GM12892 (cell line): ENCODE results near the gene MS4A6E.

Experiments used
- DNase-seq: peaks from one replicate; pipeline ENCODE4 v3.0.0; 2011; ENCODE audit not compliant: insufficient read length
- FAIRE-seq: peaks from 2 replicates; lab custom pipeline; 2011; peaks lifted over from hg19 to GRCh38; lab: Jason Lieb, UNC
- POLR2A ChIP-seq: IDR thresholded peaks from 2 replicates; pipeline ENCODE4 v1.6.1; 2011; ENCODE audit warnings: low read depth, low read length, control low read depth
- POLR2AphosphoS5 ChIP-seq: IDR thresholded peaks from 2 replicates; pipeline ENCODE4 v1.6.1; 2011; ENCODE audit warnings: low read depth, low read length, control low read depth
- TAF1 ChIP-seq: IDR thresholded peaks from 2 replicates; pipeline ENCODE4 v1.6.1; 2011; ENCODE audit warnings: low read depth, mild to moderate bottlenecking, control low read depth, low read length, borderline replicate concordance

Gene MS4A6E

DNA sequence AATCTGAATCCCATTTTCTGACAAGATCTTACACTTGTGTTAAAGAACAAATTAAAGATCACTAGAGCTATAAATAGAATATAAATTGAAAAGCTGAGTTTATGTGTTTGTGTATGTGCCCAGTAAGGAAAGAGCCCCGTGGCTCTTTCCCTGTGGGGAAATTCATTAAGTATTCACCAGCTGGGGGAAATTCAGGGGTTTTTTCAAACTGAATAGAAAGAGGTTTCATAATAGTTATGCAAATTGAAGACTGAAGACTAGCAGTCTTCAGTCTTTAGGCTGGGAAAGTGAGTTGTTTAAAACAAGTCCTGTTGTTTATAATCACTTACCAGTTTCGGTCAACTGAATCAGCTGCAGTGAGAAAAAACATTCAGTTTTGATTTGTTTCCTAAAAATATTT lies 40.0 kb downstream of the MS4A6E start:
- FAIRE-seq (peak; percentile 95), DNase-seq (peak; percentile 46)
- TF ChIP-seq TAF1 (no peak), POLR2A (no peak), POLR2AphosphoS5 (no peak)

DNA sequence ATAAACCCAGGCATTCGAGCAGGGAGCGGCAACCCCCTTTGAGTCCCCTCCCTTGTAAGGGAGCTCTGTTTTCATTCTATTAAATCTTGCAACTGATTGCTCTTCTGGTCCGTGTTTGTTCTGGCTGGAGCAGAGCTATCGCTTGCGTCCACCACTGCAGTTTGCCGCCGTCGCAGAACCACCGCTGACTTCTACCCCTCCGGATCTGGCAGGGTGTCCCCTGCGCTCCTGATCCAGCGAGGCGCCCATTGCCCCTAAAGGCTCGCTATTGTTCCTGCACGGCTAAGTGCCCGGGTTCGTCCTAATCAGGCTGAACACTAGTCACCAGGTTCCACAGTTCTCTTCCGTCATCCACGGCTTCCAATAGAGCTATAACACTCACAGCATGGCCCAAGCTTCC lies 40.8 kb downstream of the MS4A6E start:
- TF ChIP-seq POLR2A, result no peak
- TF ChIP-seq POLR2AphosphoS5, result no peak
- no peak for TF ChIP-seq TAF1
- FAIRE-seq (peak; percentile 53), DNase-seq (no peak)

DNA sequence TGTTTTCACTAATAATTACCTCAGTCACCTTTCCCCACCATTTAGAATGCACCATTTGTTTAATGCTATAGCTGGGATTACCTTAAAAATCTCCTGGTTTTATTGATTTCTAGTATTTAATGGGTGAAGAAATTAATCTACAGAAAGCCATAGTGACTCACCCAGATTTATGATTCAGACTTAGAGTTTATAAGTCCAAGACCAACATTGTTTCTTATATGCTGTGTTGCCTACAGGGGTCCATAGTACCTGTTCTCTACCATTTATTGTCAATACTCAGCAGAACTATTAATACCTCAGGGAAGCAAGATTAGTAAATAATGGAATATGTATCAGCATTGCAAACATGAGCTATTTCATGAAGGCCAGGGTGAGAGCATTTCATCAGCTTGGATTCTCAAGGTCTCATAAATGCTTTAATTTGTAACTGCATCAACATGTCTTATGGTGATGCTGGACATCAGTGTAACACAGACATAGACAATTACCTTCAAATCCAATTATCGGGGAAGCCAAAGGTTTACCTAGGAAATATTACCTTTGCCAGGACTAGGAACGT lies 43.3 kb downstream of the MS4A6E start:
- no peak for DNase-seq
- TF ChIP-seq POLR2A, result no peak
- TF ChIP-seq POLR2AphosphoS5, result no peak
- no peak for TF ChIP-seq TAF1
- peak; percentile 73 for FAIRE-seq

- no peak for DNase-seq
- TF ChIP-seq POLR2A (no peak), POLR2AphosphoS5 (no peak), TAF1 (no peak)
- FAIRE-seq, result peak; percentile 69
Observed at GRCh38 chr11:60370811-60371298, 43.8 kb downstream of the MS4A6E start.

GRCh38 chr11:60371386-60371785 lies 44.3 kb downstream of the MS4A6E start:
- no peak for FAIRE-seq
- no peak for DNase-seq
- TF ChIP-seq TAF1, result no peak
- no peak for TF ChIP-seq POLR2AphosphoS5
- TF ChIP-seq POLR2A, result no peak

- peak; percentile 81 for FAIRE-seq
- no peak for TF ChIP-seq POLR2AphosphoS5
- TF ChIP-seq POLR2A, result no peak
- no peak for TF ChIP-seq TAF1
- DNase-seq, result no peak
Observed at GRCh38 chr11:60371854-60372253, 44.8 kb downstream of the MS4A6E start.

DNA sequence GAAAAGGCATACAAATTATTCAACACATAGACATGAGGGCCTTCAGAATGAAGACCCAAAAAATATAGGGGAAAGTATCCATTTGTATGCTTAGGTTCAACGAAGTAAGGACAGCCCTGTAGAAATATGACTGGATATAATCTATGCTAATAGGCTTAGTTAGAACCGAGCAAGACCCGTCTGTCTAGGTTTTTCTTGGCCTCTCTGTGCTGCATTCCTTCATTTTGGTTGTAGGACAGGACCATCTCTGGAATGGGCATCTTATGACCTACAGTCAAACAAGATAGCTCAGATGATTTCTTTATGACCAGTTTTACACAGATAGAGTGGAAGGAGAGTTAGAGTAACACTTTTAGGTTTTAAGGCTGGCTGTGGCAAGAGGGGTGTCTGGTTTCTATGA lies 45.7 kb downstream of the MS4A6E start:
- no peak for TF ChIP-seq POLR2A
- no peak for TF ChIP-seq POLR2AphosphoS5
- TF ChIP-seq TAF1, result no peak
- no peak for DNase-seq
- FAIRE-seq, result no peak

DNA sequence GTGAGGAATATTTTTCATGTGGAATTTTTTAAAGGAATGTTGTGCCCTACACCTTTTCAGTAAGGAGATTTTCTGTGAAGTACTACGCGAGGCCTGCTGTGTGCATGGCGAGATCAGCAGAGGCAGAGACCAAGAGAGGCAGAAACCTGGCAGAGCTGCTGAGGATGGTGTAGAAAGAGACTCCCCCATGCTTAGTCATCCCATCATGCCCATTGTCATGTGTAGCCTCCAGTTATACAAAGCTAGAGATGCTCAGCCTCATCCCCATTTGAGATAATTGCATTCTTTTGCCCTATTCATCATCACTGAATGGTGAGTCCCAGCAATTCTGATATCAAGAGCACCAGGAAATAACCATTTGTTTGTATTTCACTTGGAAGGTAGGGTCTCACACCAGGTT lies 48.3 kb downstream of the MS4A6E start:
- no peak for DNase-seq
- TF ChIP-seq TAF1 (no peak), POLR2A (no peak), POLR2AphosphoS5 (no peak)
- FAIRE-seq, result peak; percentile 38

- FAIRE-seq, result peak; percentile 84
- no peak for DNase-seq
Observed at GRCh38 chr11:60376601-60377000, 49.5 kb downstream of the MS4A6E start.

GRCh38 chr11:60377401-60378136 lies 50.5 kb downstream of the MS4A6E start:
- FAIRE-seq (peak; percentile 100), DNase-seq (peak; percentile 25)
- TF ChIP-seq POLR2AphosphoS5 (peak; percentile 32; the same call in 1 of the 2 replicates), TAF1 (peak; percentile 40; the same call in 1 of the 2 replicates), POLR2A (peak; percentile 44; the same call in 1 of the 2 replicates)

More at GRCh38 chr11:60376601-60377000, 49.5 kb downstream of the MS4A6E start:
- no peak for TF ChIP-seq POLR2A
- no peak for TF ChIP-seq TAF1
- no peak for TF ChIP-seq POLR2AphosphoS5

- FAIRE-seq (no peak), DNase-seq (peak; percentile 32)
- TF ChIP-seq POLR2A, result peak; percentile 47; the same call in 1 of the 2 replicates
- 0 out of 2 replicates have a peak, but pooled peaks have one; percentile 52 for TF ChIP-seq TAF1
- TF ChIP-seq POLR2AphosphoS5, result 0 out of 2 replicates have a peak, but pooled peaks have one; percentile 42
Observed at GRCh38 chr11:60378354-60378753, 51.3 kb downstream of the MS4A6E start, which contains the start of gene MS4A7. Gene MS4A7 (plus strand): TSS chr11:60378532. CDS start chr11:60383142, 4,610 bp downstream.
